IMR-90 (cell line): Measurements from ENCODE around the gene ASPG. TPM values are rescaled to one million over a fixed set of nuclear protein-coding genes. Genes with fewer than 3 reads are reported as not detected.

ENCODE experiments used
- ATAC-seq: fragments of 200-7000 bp; cut with Tn5 transposase; 2 replicates; pipeline ENCODE4 v1.9.1; 2020; ENCODE audit warnings: low read depth, mild to moderate bottlenecking, moderate library complexity
- BruUV-seq: library from RNA; stranded (reverse); fragments of 400-500 nt; replicated peaks from 2 replicates; lab custom pipeline; 2021; lab: Mats Ljungman, UMichigan
- CTCF ChIA-PET: fragments of 300-600 bp; formaldehyde crosslinking; extraction: SDS; loops from one replicate; lab custom pipeline; 2021; ENCODE audit warnings: antibody characterized with exemption; lab: Yijun Ruan, JAX
- POLR2A ChIA-PET: fragments of 300-600 bp; sonication (Branson Sonifier 250); formaldehyde crosslinking; loops from one replicate; lab custom pipeline; 2022; ENCODE audit warnings: antibody characterized with exemption; ENCODE audit not compliant: unreplicated experiment; lab: Charles Lee
- DNase-seq: peaks from one replicate; pipeline ENCODE4 v3.0.0; 2013
- H2AFZ ChIP-seq: replicated peaks from 2 replicates; pipeline ENCODE3; 2013; ENCODE audit warnings: low read length, mild to moderate bottlenecking; ENCODE audit not compliant: poor library complexity
- H2AK5ac ChIP-seq: 2 replicates; pipeline ENCODE4 v1.6.1; 2013; ENCODE audit warnings: low read depth, low read length, inconsistent platforms
- H2AK9ac ChIP-seq: replicated peaks from 2 replicates; pipeline ENCODE3; 2013; ENCODE audit warnings: mild to moderate bottlenecking, low read depth, low read length, moderate library complexity; ENCODE audit not compliant: poor library complexity
- H2BK120ac ChIP-seq: 2 replicates; pipeline ENCODE4 v1.6.1; 2013; ENCODE audit warnings: low read depth, low read length, inconsistent platforms
- H2BK15ac ChIP-seq: 3 replicates; pipeline ENCODE4 v1.6.1; 2013; ENCODE audit warnings: low read depth, low read length, inconsistent platforms
- H2BK20ac ChIP-seq: 2 replicates; pipeline ENCODE4 v1.6.1; 2013; ENCODE audit warnings: low read depth, mild to moderate bottlenecking, inconsistent platforms, low read length, moderate library complexity
- H2BK5ac ChIP-seq: 2 replicates; pipeline ENCODE4 v1.6.1; 2013; ENCODE audit warnings: mild to moderate bottlenecking, low read depth, low read length, inconsistent platforms; ENCODE audit not compliant: poor library complexity, severe bottlenecking
- H3K14ac ChIP-seq: replicated peaks from 2 replicates; pipeline ENCODE4 v1.6.1; 2013; ENCODE audit warnings: low read depth, low read length, inconsistent platforms
- H3K18ac ChIP-seq: 2 replicates; pipeline ENCODE4 v1.6.1; 2013; ENCODE audit warnings: low read depth, low read length, control low read depth
- H3K23ac ChIP-seq: 2 replicates; pipeline ENCODE4 v1.6.1; 2013; ENCODE audit warnings: low read depth, low read length, inconsistent platforms
- H3K27ac ChIP-seq: 2 replicates; pipeline ENCODE4 v1.5.1; 2013; ENCODE audit warnings: mild to moderate bottlenecking, control low read depth, low read length; ENCODE audit not compliant: insufficient read depth
- H3K27me3 ChIP-seq: 2 replicates; pipeline ENCODE4 v1.6.1; 2013; ENCODE audit warnings: low read length; ENCODE audit not compliant: control insufficient read depth, insufficient read depth
- H3K36me3 ChIP-seq: 2 replicates; pipeline ENCODE4 v1.6.1; 2013; ENCODE audit warnings: low read length, mixed read lengths; ENCODE audit not compliant: control insufficient read depth, insufficient read depth
- H3K4ac ChIP-seq: 2 replicates; pipeline ENCODE4 v1.6.1; 2013; ENCODE audit warnings: low read depth, low read length, inconsistent platforms
- H3K4me1 ChIP-seq: 2 replicates; pipeline ENCODE4 v1.6.1; 2013; ENCODE audit warnings: low read length, mixed read lengths; ENCODE audit not compliant: control insufficient read depth, insufficient read depth
- H3K4me2 ChIP-seq: 2 replicates; pipeline ENCODE4 v1.6.1; 2013; ENCODE audit warnings: low read depth, mild to moderate bottlenecking, control low read depth, low read length, moderate library complexity
- H3K4me3 ChIP-seq: 2 replicates; pipeline ENCODE4 v1.5.1; 2013; ENCODE audit warnings: low read depth, mild to moderate bottlenecking, control low read depth, low read length, moderate library complexity; ENCODE audit not compliant: insufficient read depth
- H3K56ac ChIP-seq: 2 replicates; pipeline ENCODE4 v1.6.1; 2013; ENCODE audit warnings: low read length, inconsistent platforms; ENCODE audit not compliant: insufficient read depth; ENCODE audit errors: extremely low read depth
- H3K79me1 ChIP-seq, 2 experiments: 2 replicates each; pipeline ENCODE4 v1.6.1; 2013; ENCODE audit warnings: low read length in 2 of 2, inconsistent platforms in 1 of 2, low read depth in 1 of 2
- H3K9ac ChIP-seq: 2 replicates; pipeline ENCODE4 v1.6.1; 2013; ENCODE audit warnings: low read depth, low read length, control low read depth
- H3K9me1 ChIP-seq: 2 replicates; pipeline ENCODE4 v1.6.1; 2013; ENCODE audit warnings: low read length, inconsistent platforms; ENCODE audit not compliant: insufficient read depth
- H3K9me3 ChIP-seq: 2 replicates; pipeline ENCODE4 v1.6.1; 2013; ENCODE audit warnings: low read length; ENCODE audit not compliant: control insufficient read depth, insufficient read depth
- H4K20me1 ChIP-seq: 2 replicates; pipeline ENCODE4 v1.6.1; 2013; ENCODE audit warnings: low read length, inconsistent platforms; ENCODE audit not compliant: insufficient read depth
- H4K5ac ChIP-seq: 2 replicates; pipeline ENCODE4 v1.6.1; 2013; ENCODE audit warnings: mild to moderate bottlenecking, low read depth, low read length, control low read depth
- H4K8ac ChIP-seq, 2 experiments: 2 replicates each; pipeline ENCODE4 v1.6.1; 2013; ENCODE audit warnings: low read depth in 2 of 2, low read length in 2 of 2, control low read depth in 1 of 2, inconsistent platforms in 1 of 2
- H4K91ac ChIP-seq: 2 replicates; pipeline ENCODE4 v1.6.1; 2013; ENCODE audit warnings: low read depth, low read length, inconsistent platforms; ENCODE audit not compliant: insufficient read depth
- CEBPB ChIP-seq: IDR thresholded peaks from 2 replicates; pipeline ENCODE4 v1.6.1; 2012; ENCODE audit warnings: low read depth, low read length, improper control_type of control experiment
- CTCF ChIP-seq: conservative IDR thresholded peaks from 2 replicates; pipeline ENCODE4 v1.5.1; 2012; ENCODE audit warnings: mild to moderate bottlenecking, low read depth, low read length, improper control_type of control experiment
- MAFK ChIP-seq: IDR thresholded peaks from 2 replicates; pipeline ENCODE4 v1.6.1; 2012; ENCODE audit warnings: low read depth, low read length, improper control_type of control experiment
- MAZ ChIP-seq: IDR thresholded peaks from 2 replicates; pipeline ENCODE4 v1.6.1; 2012; ENCODE audit warnings: low read depth, mild to moderate bottlenecking, low read length, improper control_type of control experiment, moderate library complexity, borderline replicate concordance
- MXI1 ChIP-seq: IDR thresholded peaks from 2 replicates; pipeline ENCODE4 v1.6.1; 2012; ENCODE audit warnings: low read depth, mild to moderate bottlenecking, low read length, moderate library complexity, borderline replicate concordance
- NFE2L2 ChIP-seq: fragments of 150-350 bp; IDR thresholded peaks from 2 replicates; pipeline ENCODE4 v1.6.1; 2016; ENCODE audit warnings: low read depth, mild to moderate bottlenecking, low read length
- RCOR1 ChIP-seq: IDR thresholded peaks from 2 replicates; pipeline ENCODE4 v1.6.1; 2012; ENCODE audit warnings: mild to moderate bottlenecking, low read length, improper control_type of control experiment; ENCODE audit not compliant: insufficient replicate concordance
- SMC3 ChIP-seq: fragments of 150-350 bp; IDR thresholded peaks from 2 replicates; pipeline ENCODE4 v1.6.1; 2016; ENCODE audit warnings: low read depth, mild to moderate bottlenecking, antibody characterized with exemption, low read length, moderate library complexity
- WGBS, 2 experiments: methylation state at CpG; one replicate each; pipeline versions ENCODE4 v1.1.5 to v1.1.7; 2013; ENCODE audit warnings: missing lambda C conversion rate in 2 of 2; ENCODE audit not compliant: insufficient read length in 1 of 2; ENCODE audit errors: extremely low coverage in 2 of 2; 5-methylcytosine and 5-hydroxymethylcytosine counted together
- dilution Hi-C: fragments of 300-500 bp; cut with HindIII; formaldehyde crosslinking; loops from one replicate; pipeline ENCODE4 v1.14.3; 2018; ENCODE audit warnings: low sequenced_read_pairs; ENCODE audit not compliant: unreplicated experiment
- in situ Hi-C: fragments of 300-500 bp; cut with MboI; formaldehyde crosslinking; loops from 3 replicates; pipeline ENCODE4 v1.14.3; 2019; ENCODE audit warnings: low sequenced_read_pairs, inconsistent platforms, mixed read lengths
- intact Hi-C: fragments of 100-400 bp; cut with micrococcal nuclease; formaldehyde crosslinking; loops from 2 replicates; pipeline ENCODE4 v1.10.0; 2022
- polyA plus RNA-seq, 3 experiments: library from polyadenylated mRNA; depleted of rRNA; stranded (reverse); fragments of >200 nt; gene quantifications; 2 replicates each; pipeline ENCODE4 v1.2.3, GENCODE V29; 2012; ENCODE audit warnings: low replicate concordance in 1 of 3
- total RNA-seq: library from RNA; depleted of rRNA; stranded (reverse); fragments of >200 nt; gene quantifications from 2 replicates; pipeline ENCODE4 v1.2.3, GENCODE V29; 2012

The ASPG gene
- total and polyA plus RNA-seq, 2 of the 4 experiments (the other 2 are of a cell fraction), result not detected

GRCh38 chr14:104161602-104162367 is 76.3 kb downstream of the ASPG start:
- CTCF ChIA-PET, result no interaction called here

More at GRCh38 chr14:104161602-104162367, 76.3 kb downstream of the ASPG start:
- H4K91ac ChIP-seq, result no peak overlapping the region
- in situ Hi-C loops (no loop called here), intact Hi-C loops (no loop called here), dilution Hi-C loops (no loop called here)
- no peak overlapping the region for H3K23ac ChIP-seq
- no peak overlapping the region for H3K4me3 ChIP-seq
- POLR2A ChIA-PET, result no interaction called here
- H4K5ac ChIP-seq, result no peak overlapping the region
- H2BK120ac ChIP-seq, result no peak overlapping the region
- no peak for ATAC-seq
- no peak overlapping the region for H2BK15ac ChIP-seq
- H3K18ac ChIP-seq, result no peak overlapping the region
- WGBS, 2 experiments, result 66% methylated on average over 7 of the region's 23 CpGs; no CpG with 5 or more reads in 1 of the 2 experiments
- no peak overlapping the region for H3K27ac ChIP-seq
- no peak overlapping the region for H3K4ac ChIP-seq
- H4K8ac ChIP-seq, result no peak overlapping the region
- no peak overlapping the region for H3K9ac ChIP-seq
- no peaks in the 10 kb centered on the region for H4K20me1 ChIP-seq
- no peak overlapping the region for H3K56ac ChIP-seq
- no peaks in the 10 kb centered on the region for H3K79me1 ChIP-seq
- peaks cover 20% of the 10 kb centered on the region for H3K9me3 ChIP-seq
- H3K27me3 ChIP-seq, result no peaks in the 10 kb centered on the region
- H2BK20ac ChIP-seq, result no peak overlapping the region
- BruUV-seq, result no TSS peak
- no peak for DNase-seq
- no peak overlapping the region for H2BK5ac ChIP-seq
- H3K36me3 ChIP-seq, result no peaks in the 10 kb centered on the region
- no peak for TF ChIP-seq CTCF
- TF ChIP-seq RCOR1, result no peak
- no peak for TF ChIP-seq SMC3
- TF ChIP-seq MXI1, result no peak
- no peak for TF ChIP-seq MAFK
- TF ChIP-seq CEBPB, result no peak
- no peak for TF ChIP-seq MAZ
- no peak for TF ChIP-seq NFE2L2
- H2AK9ac ChIP-seq, result no peak overlapping the region
- no peaks in the 10 kb centered on the region for H3K9me1 ChIP-seq
- no peak overlapping the region for H2AK5ac ChIP-seq
- H2AFZ ChIP-seq, result no peak overlapping the region
- no peak overlapping the region for H3K14ac ChIP-seq
- no peaks in the 10 kb centered on the region for H3K4me1 ChIP-seq
- no peak overlapping the region for H3K4me2 ChIP-seq
